GM21526 (cell line): ENCODE data around the gene ZNF488.

Experiments
- ATAC-seq: cut with Tn5 transposase; IDR thresholded peaks from one replicate; pipeline ENCODE4 v1.9.1; 2021; ENCODE audit warnings: moderate library complexity; ENCODE audit not compliant: unreplicated experiment, low FRiP score

The ZNF488 gene

GRCh38 chr10:47367646-47368045 lies 16.4 kb downstream of the ZNF488 start:
- no peak for ATAC-seq

- ATAC-seq = no peak
Observed at GRCh38 chr10:47366731-47367460, 17.2 kb downstream of the ZNF488 start.

GRCh38 chr10:47366181-47366631 lies 17.9 kb downstream of the ZNF488 start:
- no peak for ATAC-seq

- ATAC-seq = no peak
Observed at GRCh38 chr10:47365431-47366180, 18.5 kb downstream of the ZNF488 start.

GRCh38 chr10:47364911-47365310 lies 19.2 kb downstream of the ZNF488 start:
- ATAC-seq = no peak

GRCh38 chr10:47364366-47364765 lies 19.7 kb downstream of the ZNF488 start:
- ATAC-seq = no peak

GRCh38 chr10:47363781-47364180 lies 20.3 kb downstream of the ZNF488 start:
- no peak for ATAC-seq

- ATAC-seq = no peak
Observed at GRCh38 chr10:47362199-47362598, 21.9 kb downstream of the ZNF488 start.

- no peak for ATAC-seq
Observed at GRCh38 chr10:47361293-47361692, 22.8 kb downstream of the ZNF488 start.

- no peak for ATAC-seq
Observed at GRCh38 chr10:47360419-47361040, 23.6 kb downstream of the ZNF488 start.

- no peak for ATAC-seq
Observed at GRCh38 chr10:47359626-47360418, 24.3 kb downstream of the ZNF488 start.

- no peak for ATAC-seq
Observed at GRCh38 chr10:47359101-47359500, 25.0 kb downstream of the ZNF488 start.

GRCh38 chr10:47358457-47358856 lies 25.6 kb downstream of the ZNF488 start:
- ATAC-seq = no peak

- ATAC-seq = no peak
Observed at GRCh38 chr10:47357911-47358310, 26.2 kb downstream of the ZNF488 start.

- ATAC-seq = no peak
Observed at GRCh38 chr10:47357131-47357582, 26.9 kb downstream of the ZNF488 start.

GRCh38 chr10:47356708-47357107 lies 27.4 kb downstream of the ZNF488 start:
- ATAC-seq = no peak

- no peak for ATAC-seq
Observed at GRCh38 chr10:47354900-47355299, 29.2 kb downstream of the ZNF488 start.

GRCh38 chr10:47354165-47354564 lies 29.9 kb downstream of the ZNF488 start:
- ATAC-seq = no peak

- ATAC-seq = no peak
Observed at GRCh38 chr10:47353351-47353750, 30.7 kb downstream of the ZNF488 start.
